Nephron (organoid): Measurements from ENCODE around the gene UBA6.
"Not testable (repeated sequence)": the region's sequence is repeated elsewhere in the genome, so short reads cannot be mapped to it uniquely, and the experiment has no call there.

Experiments
- H3K27ac Mint-ChIP-seq, 3 experiments: 2 replicates each; pipeline ENCODE4 v1.8.0; 2020; ENCODE audit warnings: mixed read lengths in 3 of 3, mild to moderate bottlenecking in 2 of 3, moderate library complexity in 1 of 3
- H3K27me3 Mint-ChIP-seq: 2 replicates; pipeline ENCODE4 v1.8.0; 2021; ENCODE audit warnings: low read depth, mild to moderate bottlenecking, moderate library complexity, mixed read lengths
- H3K36me3 Mint-ChIP-seq: 2 replicates; pipeline ENCODE4 v1.8.0; 2020; ENCODE audit warnings: low read depth, mixed read lengths
- H3K4me1 Mint-ChIP-seq: 2 replicates; pipeline ENCODE4 v1.8.0; 2020; ENCODE audit warnings: mixed read lengths
- H3K4me3 Mint-ChIP-seq, 3 experiments: 2 replicates each; pipeline ENCODE4 v1.8.0; 2020; ENCODE audit warnings: mild to moderate bottlenecking in 3 of 3, mixed read lengths in 3 of 3, moderate library complexity in 2 of 3
- H3K9me3 Mint-ChIP-seq: 2 replicates; pipeline ENCODE4 v1.8.0; 2020; ENCODE audit warnings: mixed read lengths
- CTCF ChIP-seq, 3 experiments: fragments of 200-600 bp; sonication (generic); IDR thresholded peaks; one replicate each; pipeline ENCODE4 v1.5.0; 2021; ENCODE audit warnings: antibody characterized with exemption in 3 of 3; ENCODE audit not compliant: unreplicated experiment in 3 of 3

UBA6 gene

GRCh38 chr4:67712650-67713528, 11.9 kb upstream of the UBA6 start:
- H3K9me3 Mint-ChIP-seq = peaks cover 3% of the 10 kb centered on the region
- H3K4me1 Mint-ChIP-seq = peaks cover 6% of the 10 kb centered on the region
- H3K36me3 Mint-ChIP-seq = peaks cover 32% of the 10 kb centered on the region
- no peak overlapping the region for H3K27ac Mint-ChIP-seq
- no peak overlapping the region for H3K4me3 Mint-ChIP-seq
- no peak for TF ChIP-seq CTCF (IDR thresholded peaks at IDR 0.05; ENCODE audit: unreplicated experiment in 3 of 3)
- no peaks in the 10 kb centered on the region for H3K27me3 Mint-ChIP-seq

DNA sequence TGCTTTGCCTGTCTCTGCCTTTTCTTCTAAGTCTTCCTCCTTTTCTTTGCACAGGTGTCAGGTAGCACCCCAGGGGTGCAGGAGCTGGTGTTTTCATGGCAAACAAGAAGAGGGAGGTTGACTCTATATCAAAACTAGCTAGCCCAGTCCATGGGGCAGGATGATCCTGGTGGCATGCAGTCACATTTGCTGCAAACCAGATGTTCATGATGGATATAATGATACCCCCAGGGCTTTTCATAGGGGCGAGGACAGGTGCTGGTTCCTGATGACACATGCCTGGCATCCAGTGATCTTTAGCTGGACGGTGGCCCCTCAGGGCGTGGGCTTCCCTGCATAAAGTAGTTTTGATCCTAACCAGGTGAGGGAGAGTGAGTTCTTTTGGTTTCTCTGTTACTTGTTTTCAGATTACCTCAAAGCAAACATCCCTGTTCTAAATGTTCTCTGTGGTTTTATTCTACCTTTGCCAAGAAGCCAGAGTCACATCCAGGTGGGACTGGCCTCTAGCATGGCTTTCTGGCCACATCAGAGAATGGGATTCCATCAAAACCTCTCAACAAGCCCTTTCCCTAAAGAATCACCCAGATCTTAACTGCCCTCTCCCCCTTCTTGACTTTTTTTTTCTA, 11.2 kb upstream of the UBA6 start:
- Mint-ChIP-seq H3K36me3 (peaks cover 37% of the 10 kb centered on the region), H3K27ac (no peak overlapping the region), H3K4me1 (peaks cover 6% of the 10 kb centered on the region), H3K9me3 (peaks cover 3% of the 10 kb centered on the region), H3K4me3 (no peak overlapping the region), H3K27me3 (no peaks in the 10 kb centered on the region)
- no peak for TF ChIP-seq CTCF (IDR thresholded peaks at IDR 0.05; ENCODE audit: unreplicated experiment in 3 of 3)

DNA sequence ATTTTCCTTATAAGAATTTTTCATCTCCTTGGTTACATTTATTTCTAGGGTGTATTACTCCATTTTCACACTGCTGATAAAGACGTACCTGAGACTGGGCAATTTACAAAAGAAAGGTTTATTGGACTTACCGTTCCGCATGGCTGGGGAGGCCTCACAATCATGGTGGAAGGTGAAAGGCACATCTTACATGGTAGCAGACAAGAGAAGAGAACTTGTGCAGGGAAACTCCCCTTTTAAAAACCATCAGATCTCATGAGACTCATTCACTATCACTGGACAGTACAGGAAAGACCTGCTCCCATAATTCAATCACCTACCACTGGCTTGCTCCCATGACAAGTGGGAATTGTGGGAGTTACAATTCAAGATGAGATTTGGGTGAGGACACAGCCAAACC, 5.7 kb upstream of the UBA6 start:
- peaks cover 58% of the 10 kb centered on the region for H3K36me3 Mint-ChIP-seq
- H3K9me3 Mint-ChIP-seq, H3K27ac Mint-ChIP-seq: not testable (repeated sequence)

DNA sequence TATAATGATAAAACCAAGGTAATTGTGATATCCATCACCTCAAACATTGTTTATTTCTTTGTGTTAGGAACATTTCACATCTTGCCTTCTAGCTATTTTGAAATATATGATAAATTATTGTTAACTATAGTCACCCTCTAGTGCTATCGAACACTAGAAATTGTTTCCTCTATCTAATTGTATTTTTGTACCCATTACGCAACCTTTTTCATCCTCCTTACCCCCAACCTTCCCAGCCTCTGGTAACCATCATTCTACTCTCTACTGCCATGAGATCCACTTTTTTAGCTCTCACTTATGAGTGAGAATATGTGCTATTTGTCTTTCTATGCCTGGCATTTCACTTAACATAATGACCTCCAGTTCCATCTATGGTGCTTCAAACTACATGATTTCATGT, 3.9 kb upstream of the UBA6 start:
- Mint-ChIP-seq H3K27ac (no peak overlapping the region), H3K9me3 (peaks cover 7% of the 10 kb centered on the region), H3K27me3 (no peaks in the 10 kb centered on the region), H3K4me1 (peaks cover 10% of the 10 kb centered on the region), H3K4me3 (peak overlapping the region in 2 of 3 experiments; percentile 5 to 28), H3K36me3 (peaks cover 53% of the 10 kb centered on the region)
- TF ChIP-seq CTCF (IDR thresholded peaks at IDR 0.05; ENCODE audit: unreplicated experiment in 3 of 3) = no peak

More for the DNA sequence above, 5.7 kb upstream of the UBA6 start:
- not testable (repeated sequence) for H3K27me3 Mint-ChIP-seq, H3K4me1 Mint-ChIP-seq, H3K4me3 Mint-ChIP-seq

DNA sequence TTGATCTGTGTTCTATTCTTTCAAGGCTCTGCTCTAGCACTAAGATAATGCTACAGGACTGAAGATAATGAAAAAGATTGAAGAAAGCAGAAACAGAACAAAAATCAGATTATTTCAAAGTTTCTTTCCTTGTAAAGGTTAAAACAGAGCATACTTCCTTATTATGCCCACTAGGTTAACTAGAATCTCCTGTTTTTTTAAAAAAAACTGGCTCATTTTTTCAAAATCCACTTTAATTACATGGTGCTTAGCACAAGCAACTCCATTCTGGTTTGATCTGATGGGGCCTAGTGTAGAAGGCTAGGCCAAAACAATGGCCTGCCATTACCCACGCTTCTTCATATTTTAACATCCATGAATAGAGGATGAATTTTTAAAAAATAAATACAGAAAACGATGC, 1.2 kb upstream of the UBA6 start:
- Mint-ChIP-seq H3K27me3 (no peaks in the 10 kb centered on the region), H3K4me3 (peak overlapping the region; percentile 95 to 98 (median 98)), H3K36me3 (peaks cover 43% of the 10 kb centered on the region), H3K9me3 (peaks cover 4% of the 10 kb centered on the region), H3K27ac (peak overlapping the region in 2 of 3 experiments; percentile 81 to 97), H3K4me1 (peaks cover 21% of the 10 kb centered on the region)
- TF ChIP-seq CTCF (IDR thresholded peaks at IDR 0.05; ENCODE audit: unreplicated experiment in 3 of 3) = no peak

DNA sequence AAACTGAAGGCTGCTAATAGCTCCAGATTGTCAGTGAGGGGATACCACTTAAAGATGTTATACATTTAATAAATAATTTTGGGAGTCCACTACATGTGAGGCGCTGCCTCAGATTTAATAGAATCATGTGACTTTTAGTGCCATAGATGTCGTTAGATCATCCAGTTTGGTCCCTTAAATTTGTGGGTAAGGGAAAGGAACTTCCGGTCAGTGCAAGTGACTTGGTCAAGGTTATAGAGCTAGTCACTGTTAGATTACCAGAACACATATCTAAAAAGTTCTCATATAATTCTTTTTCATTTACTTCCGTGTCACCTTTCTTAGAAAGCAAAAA, 529 bp upstream of the UBA6 start:
- H3K4me1 Mint-ChIP-seq = peaks cover 21% of the 10 kb centered on the region
- no peaks in the 10 kb centered on the region for H3K27me3 Mint-ChIP-seq
- H3K4me3 Mint-ChIP-seq = peak overlapping the region; percentile 95 to 98 (median 98)
- peaks cover 37% of the 10 kb centered on the region for H3K36me3 Mint-ChIP-seq
- H3K9me3 Mint-ChIP-seq = peaks cover under 1% of the 10 kb centered on the region
- peak overlapping the region; percentile 81 to 97 (median 89) for H3K27ac Mint-ChIP-seq
- TF ChIP-seq CTCF (IDR thresholded peaks at IDR 0.05; ENCODE audit: unreplicated experiment in 3 of 3) = no peak
